HG03565 (cell line): Measurements from ENCODE around the gene ARHGAP22.
A peak's percentile ranks its signal among the peaks of the same experiment; 100 is the strongest.

ENCODE experiments used
- ATAC-seq: cut with Tn5 transposase; IDR thresholded peaks from one replicate; pipeline ENCODE4 v1.9.1; 2021; ENCODE audit warnings: mild to moderate bottlenecking, moderate library complexity; ENCODE audit not compliant: unreplicated experiment

ARHGAP22 gene

DNA sequence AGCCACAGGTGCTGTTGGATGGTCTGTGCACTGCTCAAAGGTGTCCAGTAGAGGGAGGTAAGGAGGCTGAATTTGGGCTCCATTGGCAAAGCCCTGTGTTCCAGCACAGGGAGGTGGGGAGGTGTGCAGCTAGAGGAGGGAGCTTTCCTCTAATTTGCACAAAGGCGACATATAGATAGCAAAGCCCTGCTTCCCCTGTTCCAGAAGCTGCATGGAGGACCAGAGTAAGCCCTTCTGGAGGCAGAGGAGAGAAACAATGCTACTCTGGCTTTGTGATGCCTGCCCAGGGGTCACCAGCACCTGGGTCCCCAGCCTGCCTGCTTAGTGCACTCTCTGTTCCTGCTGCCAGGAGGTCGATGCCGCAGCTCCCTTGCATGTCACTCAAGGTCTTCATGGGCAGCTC is 3.4 kb upstream of the ARHGAP22 start:
- ATAC-seq: peak; percentile 77

DNA sequence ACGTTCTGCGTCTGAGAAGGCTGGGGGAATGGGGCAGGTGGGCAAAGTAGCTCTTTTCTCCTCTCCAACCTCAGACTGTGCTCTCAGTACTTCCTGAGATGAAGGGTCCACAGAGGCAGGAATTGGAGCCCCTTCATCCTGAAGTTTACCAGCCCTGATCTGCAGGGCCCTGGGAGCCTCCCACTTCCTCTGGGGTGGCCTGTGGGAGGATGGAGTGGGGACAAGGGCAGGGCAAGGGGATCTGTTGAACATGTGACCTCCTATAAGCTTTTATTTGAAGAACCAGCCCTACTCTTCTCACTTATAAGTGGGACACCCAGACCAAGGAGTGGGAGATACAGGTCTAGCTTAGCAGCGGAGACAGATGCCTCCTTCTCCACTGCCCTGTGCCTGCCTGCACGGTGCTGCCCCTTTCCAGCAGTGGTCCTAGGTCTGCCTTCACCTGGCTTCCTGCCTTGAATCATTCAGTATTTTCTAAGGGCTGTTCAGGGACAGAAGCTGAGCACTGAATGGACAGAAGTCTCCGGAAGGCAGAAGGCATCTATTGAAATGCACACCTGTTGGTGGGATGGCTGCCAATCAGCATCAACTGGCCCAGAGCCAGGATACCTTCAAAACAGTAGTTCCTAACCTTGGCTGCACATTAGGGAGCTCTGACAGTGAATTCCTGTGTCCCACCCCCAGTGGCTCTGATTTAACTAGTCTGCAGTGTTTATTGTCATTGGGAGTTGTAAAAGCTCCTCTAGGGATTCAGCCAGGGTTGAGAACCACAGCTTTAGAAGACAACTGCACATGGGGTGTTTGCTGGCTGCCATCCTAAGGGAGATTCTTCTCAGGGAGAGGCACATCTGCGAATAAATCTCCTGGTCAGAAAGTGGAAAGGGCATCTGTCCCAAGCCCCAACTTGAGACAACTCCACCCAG is 2.7 kb upstream of the ARHGAP22 start:
- no peak for ATAC-seq

DNA sequence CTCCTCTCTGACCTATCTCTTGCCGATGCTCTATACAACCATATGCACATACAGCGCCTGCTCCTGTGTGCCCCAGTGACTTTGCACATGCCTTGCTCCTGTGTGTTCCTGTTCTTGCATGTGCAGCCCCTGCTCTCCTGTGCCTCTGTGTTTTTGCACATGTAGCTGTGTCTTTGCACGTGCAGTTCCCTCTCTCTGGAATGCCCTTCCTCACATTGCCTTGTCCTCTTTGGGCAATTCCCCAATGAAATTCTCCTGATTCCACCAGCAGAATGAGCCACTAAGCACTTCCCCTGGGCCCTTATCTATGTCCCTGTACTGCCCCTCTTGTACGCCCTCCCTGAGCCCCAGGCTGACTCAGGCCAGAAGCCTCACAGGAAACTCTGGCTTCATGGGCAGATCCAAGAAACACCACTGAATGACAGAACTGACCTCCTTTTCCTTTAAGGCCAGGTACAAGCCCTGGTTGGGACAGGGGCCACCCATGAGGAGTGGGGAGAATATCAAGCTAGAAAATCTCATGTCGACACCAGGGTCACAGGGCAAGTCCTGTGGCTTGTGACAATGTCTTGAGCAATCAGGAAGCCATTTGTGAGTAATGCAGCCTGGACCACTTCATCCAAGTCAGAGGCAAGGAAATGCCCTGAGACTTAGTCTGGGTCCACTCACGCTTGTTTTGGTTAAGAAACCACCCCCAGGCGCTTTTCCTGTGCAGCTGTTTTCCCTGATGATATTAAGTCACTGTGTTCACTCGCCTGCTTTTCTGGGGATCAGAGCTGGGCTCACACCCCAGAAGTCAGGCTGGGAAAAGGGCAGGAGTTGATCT is 1.9 kb upstream of the ARHGAP22 start:
- no peak for ATAC-seq

DNA sequence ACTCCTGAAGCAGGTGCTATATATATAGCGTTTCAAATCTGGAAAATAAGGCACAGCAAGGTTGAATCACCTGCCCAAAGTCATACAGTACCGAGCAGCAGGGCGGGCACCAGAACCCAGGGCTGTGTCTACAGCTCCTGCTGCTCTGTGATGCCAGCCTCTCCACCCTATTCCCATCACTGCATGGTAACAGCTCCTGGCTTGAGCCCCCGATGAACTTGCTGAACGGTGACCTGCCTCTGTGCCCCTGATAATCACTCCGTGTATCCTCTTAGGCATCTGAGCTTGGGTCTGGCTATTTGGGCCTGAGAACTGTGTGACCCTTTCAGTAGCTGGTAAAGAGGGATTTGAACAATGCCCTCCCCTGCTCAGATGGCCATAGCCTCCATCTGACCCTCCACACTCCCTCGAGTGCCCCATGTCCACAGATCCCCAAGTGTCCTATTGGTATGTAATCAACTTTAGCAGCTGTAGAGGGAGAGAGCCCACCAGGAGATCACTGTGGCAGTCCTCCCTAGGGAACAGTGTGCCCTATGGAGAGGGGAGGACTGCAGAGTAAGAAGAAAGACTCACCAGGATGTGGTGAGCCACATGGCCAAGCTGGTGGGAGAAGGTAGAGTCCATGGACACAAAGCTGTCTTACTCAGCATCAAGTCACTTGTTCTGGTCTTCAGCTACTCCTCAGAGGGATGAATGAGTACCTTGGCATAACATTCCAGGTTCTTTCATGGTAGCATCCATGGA is 1.1 kb upstream of the ARHGAP22 start:
- no peak for ATAC-seq

DNA sequence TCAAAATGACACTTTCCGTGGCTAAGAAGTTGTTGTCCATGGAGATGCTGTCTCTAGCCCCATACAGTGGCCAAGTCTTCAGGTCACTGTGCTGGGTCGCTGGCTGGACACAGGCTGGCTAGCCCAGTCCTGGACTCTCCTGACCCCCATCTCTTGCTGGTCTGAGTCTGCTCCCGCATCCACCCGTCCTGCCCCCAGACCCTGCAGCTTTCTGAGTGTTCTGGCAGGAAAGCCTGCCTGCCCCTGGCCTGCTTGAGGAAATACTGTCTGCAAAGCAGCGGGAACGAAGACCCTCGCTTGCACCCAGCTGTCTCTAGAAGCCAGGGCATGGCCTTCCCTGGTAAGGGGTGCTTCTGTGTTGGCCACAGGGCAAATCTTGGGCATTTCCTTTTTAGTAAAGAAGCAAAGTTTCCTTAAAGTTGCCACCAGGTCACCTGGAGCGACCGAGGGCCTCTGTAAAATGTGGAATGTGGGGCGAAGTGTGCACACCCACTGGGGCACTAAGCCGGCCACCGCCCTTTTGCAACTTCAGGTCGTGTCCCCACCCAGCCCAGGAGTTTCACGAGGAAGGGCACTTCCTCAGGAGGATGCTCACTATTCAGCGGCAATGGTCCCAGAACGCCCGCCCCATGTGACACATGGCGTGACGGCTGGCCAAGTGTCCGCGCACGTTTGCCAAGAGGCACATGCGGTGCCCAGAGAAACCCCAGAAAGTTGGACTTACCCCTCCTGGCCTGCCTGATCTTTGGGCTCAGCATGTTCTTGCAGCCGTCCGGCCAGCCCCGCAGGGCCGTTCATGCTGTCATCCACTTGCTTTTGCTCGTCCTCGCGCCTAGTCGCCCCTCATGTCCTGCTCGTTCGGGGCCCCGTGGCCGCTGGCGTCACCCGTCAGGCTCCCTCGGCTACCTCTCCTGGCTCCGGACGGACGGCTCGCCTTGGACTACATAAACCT is 558 bp downstream of the ARHGAP22 start:
- no peak for ATAC-seq

DNA sequence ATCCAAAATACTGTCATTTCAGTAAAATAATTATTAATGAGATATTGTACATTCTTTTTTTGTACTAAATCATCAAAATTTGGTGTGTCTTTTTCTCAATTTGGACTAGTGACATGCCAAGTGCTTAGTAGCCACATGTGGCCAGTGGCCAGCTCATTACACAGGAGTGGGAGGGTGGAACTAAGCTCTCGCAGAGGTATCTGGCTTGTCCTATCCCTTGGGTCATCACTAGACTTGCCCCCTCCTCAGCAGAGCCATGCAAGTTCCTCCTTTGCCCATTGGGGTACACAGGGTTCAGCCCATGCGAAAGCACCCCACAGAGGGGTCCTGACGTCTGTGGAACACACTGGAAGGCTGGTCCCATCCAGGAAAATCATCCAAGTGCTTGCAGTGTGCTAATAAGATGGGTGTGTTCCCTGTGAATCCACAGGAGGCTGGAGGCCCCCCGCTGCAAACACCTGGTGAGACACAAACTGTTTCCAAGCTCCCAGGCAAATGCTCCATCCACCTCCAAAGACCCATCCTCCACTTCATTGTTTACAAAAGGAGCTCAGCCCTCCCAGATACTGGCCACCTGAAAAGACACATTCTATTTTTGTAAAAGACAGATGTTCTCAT is 1.3 kb downstream of the ARHGAP22 start:
- no peak for ATAC-seq

DNA sequence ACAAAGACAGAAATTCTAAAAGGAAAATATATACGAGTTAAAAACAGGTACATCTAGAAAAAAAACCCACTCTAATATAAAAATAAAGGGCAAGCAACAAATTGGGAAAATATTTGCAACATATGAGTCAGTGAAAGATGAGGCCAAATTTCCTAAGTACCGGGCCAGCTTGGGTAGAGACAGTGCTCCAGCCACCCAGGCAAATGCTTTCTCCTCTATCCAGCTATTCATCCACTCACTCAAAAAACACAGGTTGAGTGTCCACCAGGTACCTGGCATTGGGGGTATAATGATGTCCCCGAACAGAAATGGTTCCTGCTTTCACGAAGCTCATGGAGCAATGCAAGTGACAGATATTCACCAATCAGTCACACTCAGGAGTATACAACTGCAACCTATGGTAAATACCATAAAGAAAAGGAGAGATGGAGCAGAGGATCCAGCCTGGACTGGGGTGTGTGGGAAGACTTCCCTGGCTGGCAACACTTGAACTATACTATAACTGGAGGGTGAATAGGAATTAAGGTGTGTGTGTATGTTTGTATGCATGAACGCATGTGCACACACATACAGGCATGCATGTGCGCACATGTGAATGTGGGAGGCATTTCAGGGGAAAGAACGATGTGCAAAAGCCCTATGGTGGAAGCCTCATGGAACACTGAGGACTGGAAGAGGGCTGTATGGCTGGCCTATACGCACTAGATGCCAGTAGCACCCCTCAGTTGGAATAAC is 2.3 kb downstream of the ARHGAP22 start:
- no peak for ATAC-seq

DNA sequence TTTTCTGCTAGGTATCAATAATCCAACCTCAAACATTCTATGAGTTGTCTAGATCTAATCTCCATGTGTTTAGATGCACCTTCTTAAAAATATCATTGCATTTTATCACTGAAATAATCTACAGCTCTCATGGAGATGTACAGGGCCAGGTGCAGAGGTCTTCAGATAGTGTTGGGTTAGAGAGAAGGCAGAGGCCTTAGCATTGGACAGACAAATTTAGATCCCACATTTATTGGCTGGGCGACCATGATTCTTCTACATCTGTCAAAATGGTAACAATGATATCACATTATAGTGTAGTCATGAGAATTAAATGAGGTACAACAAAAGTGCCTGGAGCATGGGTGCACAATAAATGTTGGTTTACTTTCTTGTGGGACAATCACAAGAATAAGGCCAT is 3.1 kb downstream of the ARHGAP22 start:
- no peak for ATAC-seq

DNA sequence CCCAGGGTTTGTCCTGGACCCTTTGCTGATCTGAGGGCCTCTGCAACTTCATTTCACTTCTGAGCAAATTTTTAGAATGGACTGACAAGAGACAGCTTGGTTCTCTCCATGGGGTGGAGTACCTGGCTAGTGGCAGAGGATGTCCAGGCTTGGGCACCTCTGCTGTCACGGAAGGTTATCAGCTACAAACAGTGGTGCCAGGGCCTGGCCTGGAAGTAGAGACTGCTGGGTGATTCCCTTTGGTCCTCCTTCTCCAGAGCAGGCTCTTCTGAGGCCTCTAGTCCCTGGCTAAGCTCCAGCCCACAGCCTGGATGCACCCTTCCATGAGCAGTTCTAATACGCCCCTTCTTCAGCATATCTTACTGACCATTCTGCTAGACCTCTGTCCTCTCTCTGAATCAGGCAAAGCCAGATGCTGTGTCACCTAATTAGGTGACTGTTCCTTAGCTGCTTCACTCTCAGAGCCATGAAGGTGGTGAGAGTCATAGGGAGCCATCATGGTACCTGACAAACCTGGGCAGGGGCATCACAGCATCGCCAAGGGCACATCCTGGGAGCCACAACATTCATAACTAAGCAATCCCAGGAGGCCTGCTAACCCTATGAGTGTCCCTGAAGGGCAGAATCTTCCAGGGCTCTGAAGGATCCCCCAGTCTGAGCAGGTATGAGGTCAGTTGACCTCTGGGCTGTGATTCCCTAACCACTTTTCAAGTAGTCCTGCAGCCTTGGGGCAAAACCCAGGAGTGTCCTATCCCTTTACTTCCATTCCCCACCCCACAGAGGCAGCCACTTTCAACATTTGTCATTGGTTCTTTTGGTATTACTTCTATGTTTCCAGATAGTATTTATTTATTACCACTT is 4.0 kb downstream of the ARHGAP22 start:
- no peak for ATAC-seq

DNA sequence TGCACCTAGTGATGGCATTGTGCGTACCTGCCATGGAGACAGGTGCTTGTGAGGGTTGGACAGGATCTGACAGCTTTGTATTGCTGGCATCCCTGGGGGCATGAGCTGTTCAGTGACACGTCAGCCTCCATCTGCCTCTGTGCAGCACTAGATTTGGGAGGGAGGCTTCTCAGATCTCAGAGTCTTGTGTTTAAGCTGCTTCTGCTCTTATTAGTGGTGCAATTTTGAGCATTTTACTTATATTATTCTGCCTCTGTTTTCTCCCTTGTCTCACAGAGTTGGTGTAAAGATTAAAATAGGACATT is 5.1 kb downstream of the ARHGAP22 start:
- no peak for ATAC-seq

DNA sequence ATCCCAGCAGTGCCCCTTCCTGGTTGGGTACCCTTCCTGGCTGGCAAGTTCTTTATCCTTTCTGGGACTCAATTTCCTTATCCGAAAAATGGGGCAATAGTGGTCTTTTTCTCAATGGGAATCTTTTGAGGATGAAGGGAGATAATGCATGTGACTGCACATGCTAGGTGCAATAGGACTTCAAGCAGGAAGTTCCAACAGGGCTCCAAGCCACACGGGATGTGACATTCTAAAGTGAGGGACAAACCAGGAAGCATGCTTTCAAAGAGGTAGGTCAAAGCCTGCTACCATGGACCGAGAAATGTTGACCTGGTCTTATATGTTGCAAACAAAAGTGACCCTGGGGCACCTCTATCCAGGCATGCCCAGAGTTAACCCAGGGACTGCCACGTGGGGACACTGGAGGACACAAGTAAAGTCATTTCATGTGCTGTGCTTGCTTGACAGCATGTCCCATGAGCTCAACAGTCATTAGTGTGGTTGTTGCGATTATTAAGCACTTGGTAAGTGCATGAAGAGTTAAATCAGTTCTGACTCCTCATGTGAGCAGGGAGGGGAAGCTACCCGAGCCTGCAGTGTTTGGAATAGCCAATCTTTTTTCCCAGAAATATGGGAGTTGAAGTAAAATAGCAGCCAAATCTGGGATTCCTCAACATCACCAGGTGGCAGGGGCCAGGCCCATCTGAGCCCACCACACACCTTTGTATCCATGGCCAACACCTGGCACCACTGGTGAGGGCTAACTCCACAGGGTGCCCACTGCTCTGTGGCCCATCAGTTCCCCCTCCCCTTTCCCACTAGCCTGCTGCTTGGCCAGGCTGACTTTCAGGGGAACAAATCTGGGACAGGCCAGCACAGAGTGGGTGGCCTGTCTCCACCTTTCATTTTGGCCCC is 5.7 kb downstream of the ARHGAP22 start:
- ATAC-seq: no peak

DNA sequence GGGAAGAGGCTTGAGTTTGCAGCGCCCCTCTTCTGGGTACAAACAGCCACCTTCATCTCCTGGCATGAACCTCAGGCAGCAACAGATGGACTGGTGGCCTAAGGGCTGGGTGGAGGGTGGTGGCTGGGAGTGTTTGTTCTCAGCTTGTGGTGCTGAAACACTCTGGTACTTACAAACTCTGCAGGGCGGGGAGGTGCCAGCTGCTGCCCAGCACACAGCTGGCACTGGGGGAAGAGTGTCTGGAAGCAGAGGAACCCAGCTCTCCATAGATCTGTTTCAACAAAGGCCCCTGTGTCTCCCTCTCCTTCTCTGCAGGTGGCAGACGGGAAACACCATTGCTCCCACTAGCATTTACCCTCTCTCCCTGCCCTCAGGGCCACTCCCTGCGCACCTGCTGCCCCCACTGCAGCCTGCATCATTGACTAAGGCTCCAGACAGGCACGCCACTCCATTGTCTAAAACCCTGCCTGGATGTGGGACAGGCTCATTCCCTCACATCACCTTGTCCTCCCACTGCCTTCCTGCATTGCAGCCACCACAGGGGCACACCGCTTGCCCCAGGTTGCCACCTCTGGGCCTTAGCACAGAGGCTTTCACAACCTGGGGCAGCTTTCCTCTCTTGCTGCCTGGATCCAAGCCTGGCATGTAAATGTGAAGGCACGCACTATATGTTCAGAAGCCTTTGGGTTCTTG is 6.5 kb downstream of the ARHGAP22 start:
- no peak for ATAC-seq

DNA sequence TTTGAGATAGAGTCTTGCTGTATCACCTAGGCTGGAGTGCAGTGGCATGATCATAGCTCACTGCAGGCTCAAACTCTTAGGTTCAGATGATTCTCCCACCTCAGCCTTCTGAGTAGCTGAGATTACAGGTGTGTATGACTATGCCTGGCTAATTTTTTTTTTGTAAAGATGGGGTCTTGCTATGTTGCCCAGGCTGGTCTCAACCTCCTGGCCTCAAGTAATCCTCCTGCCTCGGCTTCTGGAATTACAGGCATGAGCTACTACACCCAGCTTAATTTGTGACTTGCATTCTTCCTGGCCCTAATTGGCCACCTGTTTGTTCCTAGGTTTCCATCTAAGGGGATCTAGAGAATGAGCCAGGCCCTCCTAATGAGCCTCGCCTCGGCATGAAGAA is 9.3 kb downstream of the ARHGAP22 start:
- ATAC-seq: no peak

DNA sequence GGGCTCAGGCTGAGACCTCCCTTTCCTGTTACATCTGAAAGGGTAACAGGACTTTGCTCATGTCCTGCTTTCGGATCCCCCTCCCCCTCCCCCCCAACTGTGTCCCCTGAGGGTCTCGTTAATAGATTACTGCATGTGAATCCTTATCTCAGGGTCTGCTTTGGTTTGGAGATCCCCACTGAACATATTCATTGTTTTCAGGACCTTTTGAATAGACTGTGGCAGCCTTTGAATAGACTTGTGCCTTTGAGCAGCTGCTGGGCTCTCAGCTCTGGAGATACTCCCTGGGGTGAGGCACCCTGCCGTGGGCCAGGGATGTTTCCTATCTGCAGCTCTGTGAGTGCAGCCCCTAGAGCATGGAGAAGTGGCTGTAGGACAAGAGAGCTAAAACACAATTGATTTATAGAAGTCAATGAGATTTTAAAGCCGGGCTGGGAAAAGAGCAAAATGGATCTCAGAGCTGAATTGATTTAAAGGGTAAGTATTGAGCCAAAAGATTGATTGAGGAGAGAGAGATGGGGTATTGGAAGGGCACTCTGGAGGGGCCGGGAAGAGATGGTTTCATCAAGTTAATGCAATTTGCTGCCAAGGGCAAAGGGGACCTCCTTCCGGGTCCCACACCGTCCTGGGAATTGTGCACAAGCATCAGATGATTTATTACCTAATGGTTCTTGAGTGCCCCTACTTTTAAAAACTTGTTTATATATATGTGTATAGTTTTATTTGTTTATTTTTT is 9.9 kb downstream of the ARHGAP22 start:
- no peak for ATAC-seq

DNA sequence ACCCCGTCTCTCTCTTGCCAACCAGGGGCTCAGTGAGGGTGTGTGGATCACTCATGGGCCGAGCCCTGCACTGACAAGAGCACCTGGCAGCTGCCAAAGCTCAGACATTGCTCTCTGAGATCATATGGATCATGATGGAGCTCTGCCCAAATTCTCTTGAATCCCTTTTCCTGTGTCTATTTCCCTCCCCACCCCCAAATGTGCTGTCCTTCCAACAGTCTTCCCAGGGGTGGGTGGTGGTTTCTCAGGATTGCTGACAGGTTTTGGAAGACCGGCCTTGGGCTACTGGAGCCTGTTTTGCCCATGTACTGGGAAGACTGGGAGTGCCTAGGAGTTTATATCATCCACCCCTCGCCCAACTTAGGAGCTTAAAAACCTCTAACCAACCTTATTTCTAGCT is 10.5 kb downstream of the ARHGAP22 start:
- ATAC-seq: no peak

DNA sequence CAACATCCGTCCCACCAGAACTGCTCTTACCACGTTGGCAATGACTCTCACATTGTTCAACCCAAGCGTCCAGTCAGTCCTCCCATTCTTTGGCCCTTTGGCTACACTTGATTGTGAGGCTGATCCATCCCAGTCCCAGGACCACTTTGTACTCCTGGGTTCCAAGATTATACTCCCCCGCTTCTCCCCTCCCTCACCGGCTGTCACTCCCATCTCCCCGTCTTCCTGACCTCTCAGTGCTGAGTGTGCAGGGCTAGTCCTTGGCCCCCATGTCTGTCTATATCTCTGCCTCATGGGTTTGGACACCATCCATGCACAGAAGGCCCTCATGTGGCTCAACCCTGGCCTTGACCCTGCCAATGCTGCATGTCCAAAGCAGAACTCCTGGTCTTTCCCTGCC is 12.5 kb downstream of the ARHGAP22 start:
- ATAC-seq: no peak
